ENCODE data around the gene PDLIM7. TPM values are rescaled to one million over a fixed set of nuclear protein-coding genes. Genes with fewer than 3 reads are reported as not detected.

PDLIM7 gene
- total RNA-seq, 1 donor, result 91.4 TPM

- peak overlapping the region; percentile 22 for H3K4me3 ChIP-seq (ENCODE audit: low read depth, low read length)
- peak; percentile 90 for DNase-seq (ENCODE audit: low read depth)
- TF ChIP-seq, protein P1, sequence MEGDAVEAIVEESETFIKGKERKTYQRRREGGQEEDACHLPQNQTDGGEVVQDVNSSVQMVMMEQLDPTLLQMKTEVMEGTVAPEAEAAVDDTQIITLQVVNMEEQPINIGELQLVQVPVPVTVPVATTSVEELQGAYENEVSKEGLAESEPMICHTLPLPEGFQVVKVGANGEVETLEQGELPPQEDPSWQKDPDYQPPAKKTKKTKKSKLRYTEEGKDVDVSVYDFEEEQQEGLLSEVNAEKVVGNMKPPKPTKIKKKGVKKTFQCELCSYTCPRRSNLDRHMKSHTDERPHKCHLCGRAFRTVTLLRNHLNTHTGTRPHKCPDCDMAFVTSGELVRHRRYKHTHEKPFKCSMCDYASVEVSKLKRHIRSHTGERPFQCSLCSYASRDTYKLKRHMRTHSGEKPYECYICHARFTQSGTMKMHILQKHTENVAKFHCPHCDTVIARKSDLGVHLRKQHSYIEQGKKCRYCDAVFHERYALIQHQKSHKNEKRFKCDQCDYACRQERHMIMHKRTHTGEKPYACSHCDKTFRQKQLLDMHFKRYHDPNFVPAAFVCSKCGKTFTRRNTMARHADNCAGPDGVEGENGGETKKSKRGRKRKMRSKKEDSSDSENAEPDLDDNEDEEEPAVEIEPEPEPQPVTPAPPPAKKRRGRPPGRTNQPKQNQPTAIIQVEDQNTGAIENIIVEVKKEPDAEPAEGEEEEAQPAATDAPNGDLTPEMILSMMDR (IDR thresholded peaks at IDR 0.05; ENCODE audit: insufficient read depth, low read length), result peak; percentile 98
Measured at GRCh38 chr5:177455661-177456590, 41.5 kb downstream of the PDLIM7 start.

DNA sequence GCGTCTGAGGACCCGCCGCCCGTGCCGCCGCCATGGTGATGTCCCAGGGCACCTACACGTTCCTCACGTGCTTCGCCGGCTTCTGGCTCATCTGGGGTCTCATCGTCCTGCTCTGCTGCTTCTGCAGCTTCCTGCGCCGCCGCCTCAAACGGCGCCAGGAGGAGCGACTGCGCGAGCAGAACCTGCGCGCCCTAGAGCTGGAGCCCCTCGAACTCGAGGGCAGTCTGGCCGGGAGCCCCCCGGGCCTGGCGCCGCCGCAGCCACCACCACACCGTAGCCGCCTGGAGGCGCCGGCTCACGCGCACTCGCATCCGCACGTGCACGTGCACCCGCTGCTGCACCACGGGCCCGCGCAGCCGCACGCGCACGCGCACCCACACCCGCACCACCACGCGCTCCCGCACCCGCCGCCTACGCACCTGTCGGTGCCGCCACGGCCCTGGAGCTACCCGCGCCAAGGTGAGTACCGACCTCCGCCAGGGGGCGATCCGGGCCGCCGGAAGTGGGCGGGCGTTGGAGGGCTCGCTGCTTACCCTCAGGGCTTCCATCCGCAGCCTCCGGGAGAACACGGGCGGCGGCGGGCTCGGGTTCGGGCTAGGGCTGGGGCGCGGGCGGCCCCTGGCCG, 42.3 kb downstream of the PDLIM7 start:
- peak overlapping the region; percentile 39 for H3K4me3 ChIP-seq (ENCODE audit: low read depth, low read length)
- TF ChIP-seq, protein P1 (IDR thresholded peaks at IDR 0.05; ENCODE audit: insufficient read depth, low read length), result peak; percentile 47
- DNase-seq (ENCODE audit: low read depth), result peak; percentile 47

GRCh38 chr5:177454397-177455035, 42.9 kb downstream of the PDLIM7 start:
- TF ChIP-seq, protein P1 (IDR thresholded peaks at IDR 0.05; ENCODE audit: insufficient read depth, low read length), result peak; percentile 64
- peak; percentile 84 for DNase-seq (ENCODE audit: low read depth)
- H3K4me3 ChIP-seq (ENCODE audit: low read depth, low read length), result peak overlapping the region; percentile 39

- peak; percentile 32 for DNase-seq (ENCODE audit: low read depth)
- TF ChIP-seq, protein P1 (IDR thresholded peaks at IDR 0.05; ENCODE audit: insufficient read depth, low read length), result no peak
- H3K4me3 ChIP-seq (ENCODE audit: low read depth, low read length), result no peak overlapping the region
Measured at GRCh38 chr5:177453852-177454396, 43.5 kb downstream of the PDLIM7 start.

DNA sequence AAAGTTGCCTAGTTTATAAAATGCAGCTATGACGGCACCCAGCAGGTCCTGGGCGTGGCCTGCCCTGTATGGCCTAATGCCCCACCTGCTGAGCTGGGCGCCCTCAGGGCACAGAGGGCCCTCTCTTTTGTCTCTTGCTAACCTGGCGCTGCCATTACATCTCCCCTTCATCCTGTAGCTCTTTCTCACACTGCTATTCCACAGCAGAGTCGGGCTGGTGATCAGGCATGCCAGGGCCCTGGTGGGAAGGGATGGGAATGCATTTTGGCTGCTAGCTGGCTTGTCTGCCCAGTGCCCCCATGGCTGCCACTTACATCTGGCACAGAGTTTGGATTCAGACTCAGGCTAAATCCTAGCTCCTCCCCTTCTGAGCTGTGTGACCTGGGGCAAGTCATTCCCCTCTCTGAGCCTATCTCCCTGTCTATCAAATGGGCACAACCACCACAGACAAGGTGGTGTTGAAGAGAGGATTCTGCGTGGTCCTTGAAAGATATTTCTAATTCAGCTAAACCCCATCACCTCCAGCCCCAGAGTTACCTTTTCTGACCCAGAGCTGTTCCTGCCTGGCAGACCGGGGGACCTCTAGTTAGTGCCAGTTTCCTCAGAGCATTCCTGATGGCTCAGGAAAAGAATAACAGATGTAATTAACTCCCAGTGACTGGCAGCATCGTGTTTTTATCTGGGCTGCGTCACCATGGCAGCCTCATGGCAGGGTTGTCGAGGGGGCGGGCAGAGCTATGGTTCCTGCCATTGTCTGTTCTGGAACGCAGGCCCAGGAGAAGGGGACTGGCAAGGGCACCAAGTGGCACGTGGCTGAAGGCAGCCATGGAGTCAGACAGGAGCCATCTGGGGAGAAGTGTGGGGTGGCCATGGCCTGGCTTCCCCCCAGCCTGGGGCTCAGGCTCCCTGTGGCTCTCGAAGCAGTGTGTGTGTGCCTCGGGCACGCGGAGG, 44.4 kb downstream of the PDLIM7 start:
- no peak overlapping the region for H3K4me3 ChIP-seq (ENCODE audit: low read depth, low read length)
- TF ChIP-seq, protein P1 (IDR thresholded peaks at IDR 0.05; ENCODE audit: insufficient read depth, low read length), result peak; percentile 3
- no peak for DNase-seq (ENCODE audit: low read depth)
